Cardiac fibroblast (primary cell): ENCODE data around the gene MUC15.

Source experiments
- DNase-seq, 2 donors: peaks; one replicate each; pipeline versions ENCODE4 v3.0.0 to v3.0.0-alpha.2; 2010; ENCODE audit warnings: low read depth in 2 of 2
- H3K4me3 ChIP-seq, 2 donors: replicated peaks in 1 of 2; 1 replicate in 1 of 2; 2 replicates in 1 of 2; pipeline ENCODE4 v1.5.1; 2011; ENCODE audit warnings: low read depth in 2 of 2, low read length in 2 of 2, mild to moderate bottlenecking in 2 of 2, moderate library complexity in 1 of 2
- TF ChIP-seq, protein P1 (sequence below): IDR thresholded peaks from one replicate; pipeline ENCODE4 v1.5.1; 2011; ENCODE audit warnings: low read depth, mild to moderate bottlenecking, low read length, inconsistent platforms

Gene MUC15

DNA sequence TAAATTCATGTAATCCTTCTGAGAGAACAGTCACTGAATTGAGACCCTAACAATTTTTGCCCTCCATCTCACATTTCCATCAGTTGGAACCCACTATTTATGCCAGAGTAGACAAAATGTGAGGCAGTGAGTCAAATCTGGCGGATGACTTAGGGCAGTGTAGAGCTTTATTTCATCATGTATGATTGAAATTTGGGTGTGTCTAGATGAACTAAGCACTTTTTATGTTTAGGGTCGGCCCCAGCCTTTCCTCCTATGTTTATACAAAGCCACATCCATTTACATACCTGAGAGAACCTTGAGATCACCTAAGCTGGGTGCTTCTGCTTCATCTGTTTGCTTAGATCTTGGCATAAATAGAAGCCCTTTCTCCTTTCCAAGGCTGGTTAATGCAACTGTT, 15.0 kb upstream of the MUC15 start:
- no peak for DNase-seq
- TF ChIP-seq, protein P1, sequence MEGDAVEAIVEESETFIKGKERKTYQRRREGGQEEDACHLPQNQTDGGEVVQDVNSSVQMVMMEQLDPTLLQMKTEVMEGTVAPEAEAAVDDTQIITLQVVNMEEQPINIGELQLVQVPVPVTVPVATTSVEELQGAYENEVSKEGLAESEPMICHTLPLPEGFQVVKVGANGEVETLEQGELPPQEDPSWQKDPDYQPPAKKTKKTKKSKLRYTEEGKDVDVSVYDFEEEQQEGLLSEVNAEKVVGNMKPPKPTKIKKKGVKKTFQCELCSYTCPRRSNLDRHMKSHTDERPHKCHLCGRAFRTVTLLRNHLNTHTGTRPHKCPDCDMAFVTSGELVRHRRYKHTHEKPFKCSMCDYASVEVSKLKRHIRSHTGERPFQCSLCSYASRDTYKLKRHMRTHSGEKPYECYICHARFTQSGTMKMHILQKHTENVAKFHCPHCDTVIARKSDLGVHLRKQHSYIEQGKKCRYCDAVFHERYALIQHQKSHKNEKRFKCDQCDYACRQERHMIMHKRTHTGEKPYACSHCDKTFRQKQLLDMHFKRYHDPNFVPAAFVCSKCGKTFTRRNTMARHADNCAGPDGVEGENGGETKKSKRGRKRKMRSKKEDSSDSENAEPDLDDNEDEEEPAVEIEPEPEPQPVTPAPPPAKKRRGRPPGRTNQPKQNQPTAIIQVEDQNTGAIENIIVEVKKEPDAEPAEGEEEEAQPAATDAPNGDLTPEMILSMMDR = no peak
- H3K4me3 ChIP-seq = no peak overlapping the region

DNA sequence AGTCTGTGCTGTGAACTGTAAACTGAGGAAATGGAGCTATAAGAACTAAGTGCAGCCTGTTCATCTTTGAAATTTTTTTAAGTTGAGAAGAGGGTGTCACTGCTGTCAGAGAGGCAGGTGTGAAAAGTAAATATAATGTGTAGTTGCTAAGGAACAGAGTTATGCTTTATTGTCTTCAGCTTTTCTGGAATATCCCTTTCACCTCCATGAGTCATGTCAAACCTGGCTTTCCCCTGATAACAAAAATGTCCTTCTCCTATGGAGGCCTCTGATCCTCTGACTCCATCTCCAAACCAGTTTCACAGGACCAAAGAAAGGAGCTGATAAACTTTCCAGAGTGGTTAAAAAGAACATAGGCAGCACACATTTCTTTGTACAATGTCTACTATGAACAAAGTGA, 12.8 kb upstream of the MUC15 start:
- TF ChIP-seq, protein P1 = no peak
- no peak for DNase-seq

DNA sequence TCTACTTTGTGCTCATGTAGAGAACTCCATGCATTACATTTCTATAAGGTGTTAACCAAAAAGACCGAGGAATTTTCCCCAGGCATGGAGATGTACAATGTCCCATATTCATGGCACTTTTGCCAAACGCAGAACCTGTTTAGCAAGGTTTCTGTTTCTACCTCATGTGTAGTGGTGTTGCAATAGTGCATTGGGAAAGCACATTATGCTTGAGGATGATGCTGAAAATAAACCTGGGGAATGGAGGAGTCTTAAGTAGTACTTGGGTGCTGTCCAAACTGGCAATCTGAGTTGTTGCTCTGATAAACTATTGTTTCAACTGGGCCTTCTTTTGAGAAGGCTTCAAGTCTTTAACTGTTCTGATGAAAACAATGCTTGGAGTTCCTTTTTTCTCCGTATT, 11.5 kb upstream of the MUC15 start:
- no peak overlapping the region for H3K4me3 ChIP-seq
- DNase-seq = peak; percentile 87 to 89
- TF ChIP-seq, protein P1 = no peak

More for the DNA sequence above, 12.8 kb upstream of the MUC15 start:
- no peak overlapping the region for H3K4me3 ChIP-seq

DNA sequence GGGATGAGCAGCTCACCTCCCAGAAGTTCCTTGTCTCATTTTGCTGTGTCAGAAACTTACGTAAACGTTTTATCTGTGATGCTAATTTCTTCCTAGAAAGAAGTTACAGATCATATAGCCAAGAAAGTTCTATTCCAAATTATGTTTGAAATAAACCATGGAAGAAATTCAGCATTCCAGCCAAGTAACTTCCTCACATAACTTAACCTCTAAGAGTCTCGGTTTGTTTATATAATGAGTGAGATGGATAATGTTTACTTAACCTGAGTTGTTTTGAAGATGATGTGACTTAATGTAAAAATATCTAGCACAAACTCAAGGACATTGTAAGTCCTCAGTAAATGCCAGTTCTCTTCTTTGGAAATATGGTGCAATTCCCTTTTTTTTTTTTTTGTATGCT, 8.9 kb upstream of the MUC15 start:
- TF ChIP-seq, protein P1 = no peak
- no peak overlapping the region for H3K4me3 ChIP-seq
- DNase-seq = peak; percentile 8 to 63

- TF ChIP-seq, protein P1 = no peak
- peak in 1 of 2 donors; percentile 28 for DNase-seq
- no peak overlapping the region for H3K4me3 ChIP-seq
Measured at GRCh38 chr11:26579683-26580082, 7.6 kb upstream of the MUC15 start.

- no peak overlapping the region for H3K4me3 ChIP-seq
- peak; percentile 16 to 76 for DNase-seq
- TF ChIP-seq, protein P1 = no peak
Measured at GRCh38 chr11:26578998-26579661, 7.1 kb upstream of the MUC15 start.

DNA sequence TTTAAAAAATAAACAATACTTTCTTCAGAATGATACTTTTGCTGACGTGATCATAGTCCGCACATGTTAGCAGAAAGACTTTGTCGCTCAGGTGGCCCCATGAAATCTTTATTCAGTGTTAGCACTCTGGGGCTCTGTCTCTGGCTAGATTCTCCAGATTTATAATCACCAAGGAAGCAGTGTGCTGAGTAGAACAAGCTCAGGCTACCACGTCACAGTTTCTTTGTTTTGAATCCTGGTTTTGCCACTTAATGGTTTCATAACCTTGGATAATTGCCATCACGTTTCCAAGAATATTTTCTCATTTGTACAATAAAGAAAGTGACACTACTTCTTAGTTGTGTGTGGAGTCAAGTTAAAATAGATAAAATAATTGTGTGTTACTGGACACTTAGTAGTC, 3.9 kb upstream of the MUC15 start:
- peak; percentile 50 to 54 for DNase-seq
- TF ChIP-seq, protein P1 = no peak
- no peak overlapping the region for H3K4me3 ChIP-seq
